Astrocyte of the cerebellum (primary cell): ENCODE measurements around the gene BAD.

Experiments used
- DNase-seq: peaks from one replicate; pipeline ENCODE4 v3.0.0-alpha.2; 2011; ENCODE audit warnings: low read depth
- H3K4me3 ChIP-seq: 2 replicates; pipeline ENCODE4 v1.5.1; 2011; ENCODE audit warnings: mild to moderate bottlenecking, low read depth, low read length, moderate library complexity
- CTCF ChIP-seq: IDR thresholded peaks from 2 replicates; pipeline ENCODE4 v1.5.1; 2012; ENCODE audit warnings: low read length, low read depth, moderate library complexity, mild to moderate bottlenecking; ENCODE audit errors: missing control alignments
- in situ Hi-C: cut with HindIII; loops from 2 replicates; pipeline ENCODE4 v1.10.0; 2017; ENCODE audit warnings: low sequenced_read_pairs

Gene BAD

GRCh38 chr11:64256300-64256699, 28.2 kb downstream of the BAD start:
- in situ Hi-C loops, result no loop called here
- H3K4me3 ChIP-seq, result no peak overlapping the region
- no peak for DNase-seq
- TF ChIP-seq CTCF, result no peak

GRCh38 chr11:64255135-64256128, 29.0 kb downstream of the BAD start:
- no peak for TF ChIP-seq CTCF
- no peak for DNase-seq
- H3K4me3 ChIP-seq, result no peak overlapping the region
- in situ Hi-C loops, result no loop called here

- in situ Hi-C loops, result no loop called here
- TF ChIP-seq CTCF, result no peak
These were observed 30.1 kb downstream of the BAD start for GRCh38 chr11:64254326-64254725.

GRCh38 chr11:64253481-64253880, 31.0 kb downstream of the BAD start:
- no peak overlapping the region for H3K4me3 ChIP-seq
- DNase-seq, result no peak
- no peak for TF ChIP-seq CTCF
- in situ Hi-C loops, result no loop called here

More at GRCh38 chr11:64254326-64254725, 30.1 kb downstream of the BAD start:
- no peak overlapping the region for H3K4me3 ChIP-seq
- DNase-seq, result no peak

- H3K4me3 ChIP-seq, result peak overlapping the region; percentile 50
- in situ Hi-C loops, result no loop called here
- DNase-seq, result no peak
- TF ChIP-seq CTCF, result no peak
These were observed 31.4 kb downstream of the BAD start for GRCh38 chr11:64253043-64253442.

- H3K4me3 ChIP-seq, result peak overlapping the region; percentile 50
- DNase-seq, result no peak
- TF ChIP-seq CTCF, result peak; percentile 49
- in situ Hi-C loops, result no loop called here
These were observed 32.2 kb downstream of the BAD start for GRCh38 chr11:64252003-64252872.
